GM10266 (cell line): Measurements from ENCODE around the gene GNAO1.

ENCODE experiments used
- DNase-seq: peaks from one replicate; pipeline ENCODE4 v3.0.0; 2012; ENCODE audit errors: extremely low spot score
- CTCF ChIP-seq: IDR thresholded peaks from 2 replicates; pipeline ENCODE4 v1.5.1; 2012; ENCODE audit warnings: mild to moderate bottlenecking, low read depth; ENCODE audit not compliant: control insufficient read depth, insufficient read depth; ENCODE audit errors: missing control alignments

Gene GNAO1

DNA sequence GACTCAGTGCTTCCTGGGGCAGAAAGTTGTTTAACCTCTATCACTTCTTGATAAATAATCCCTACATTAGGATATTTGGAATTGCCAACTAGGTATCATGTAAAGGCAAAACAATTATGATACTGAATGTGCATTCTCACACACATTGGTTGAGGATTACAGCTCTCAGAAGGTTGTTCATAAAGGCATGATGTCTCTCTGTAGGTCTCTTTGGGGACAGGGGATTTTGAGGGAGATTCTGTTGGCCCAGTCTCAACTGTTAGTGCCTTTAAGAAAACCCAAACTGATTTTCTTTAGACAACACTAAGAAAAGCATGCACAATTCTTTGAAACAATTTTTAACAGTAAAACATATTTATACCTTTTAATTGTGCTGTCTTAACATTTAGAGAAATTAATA, 56.5 kb downstream of the GNAO1 start:
- no peak for DNase-seq

DNA sequence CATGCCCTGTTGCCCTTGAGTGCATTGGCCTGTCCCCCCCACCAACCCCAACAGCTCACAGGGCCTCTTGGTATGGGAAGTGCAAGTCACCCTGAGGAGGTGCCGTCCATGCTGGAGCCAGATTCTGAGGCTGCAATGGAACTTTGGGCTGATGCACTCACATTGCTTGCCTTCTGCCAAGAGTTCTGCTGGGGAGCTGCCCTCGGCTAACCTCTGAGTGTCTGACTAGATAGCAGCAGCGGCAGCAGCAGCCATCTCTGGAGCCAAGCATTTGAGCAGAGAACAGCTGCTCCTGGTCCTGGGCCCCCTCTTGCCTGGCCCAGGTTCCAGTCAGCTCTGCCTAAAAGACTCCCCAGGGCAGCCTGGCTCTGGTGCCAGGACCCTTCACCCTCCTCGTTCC, 61.5 kb downstream of the GNAO1 start:
- TF ChIP-seq CTCF, result no peak

More for the DNA sequence above, 56.5 kb downstream of the GNAO1 start:
- TF ChIP-seq CTCF, result no peak

GRCh38 chr16:56255904-56256303, 64.6 kb downstream of the GNAO1 start:
- no peak for TF ChIP-seq CTCF
- no peak for DNase-seq

More for the DNA sequence above, 61.5 kb downstream of the GNAO1 start:
- no peak for DNase-seq

DNA sequence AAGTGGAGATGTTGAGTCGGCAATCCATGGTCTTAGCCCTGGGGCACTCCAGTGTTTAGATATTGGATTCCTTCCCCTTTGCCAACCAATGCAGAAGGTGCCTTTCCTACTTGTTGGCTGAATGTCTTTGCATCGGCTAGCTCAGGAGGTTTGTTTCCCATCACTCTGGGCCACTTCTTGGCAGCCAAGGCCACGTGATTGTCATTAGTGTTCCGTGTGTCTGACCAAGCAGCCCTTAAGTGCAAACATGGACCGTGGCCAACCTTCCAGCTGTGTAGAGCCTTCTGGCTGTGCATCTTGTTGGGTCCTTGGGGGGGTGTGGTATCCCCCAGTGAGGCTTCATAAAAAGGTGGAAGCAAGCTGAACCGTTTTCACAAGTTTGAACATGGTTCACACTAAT, 66.0 kb downstream of the GNAO1 start:
- no peak for TF ChIP-seq CTCF
- no peak for DNase-seq

DNA sequence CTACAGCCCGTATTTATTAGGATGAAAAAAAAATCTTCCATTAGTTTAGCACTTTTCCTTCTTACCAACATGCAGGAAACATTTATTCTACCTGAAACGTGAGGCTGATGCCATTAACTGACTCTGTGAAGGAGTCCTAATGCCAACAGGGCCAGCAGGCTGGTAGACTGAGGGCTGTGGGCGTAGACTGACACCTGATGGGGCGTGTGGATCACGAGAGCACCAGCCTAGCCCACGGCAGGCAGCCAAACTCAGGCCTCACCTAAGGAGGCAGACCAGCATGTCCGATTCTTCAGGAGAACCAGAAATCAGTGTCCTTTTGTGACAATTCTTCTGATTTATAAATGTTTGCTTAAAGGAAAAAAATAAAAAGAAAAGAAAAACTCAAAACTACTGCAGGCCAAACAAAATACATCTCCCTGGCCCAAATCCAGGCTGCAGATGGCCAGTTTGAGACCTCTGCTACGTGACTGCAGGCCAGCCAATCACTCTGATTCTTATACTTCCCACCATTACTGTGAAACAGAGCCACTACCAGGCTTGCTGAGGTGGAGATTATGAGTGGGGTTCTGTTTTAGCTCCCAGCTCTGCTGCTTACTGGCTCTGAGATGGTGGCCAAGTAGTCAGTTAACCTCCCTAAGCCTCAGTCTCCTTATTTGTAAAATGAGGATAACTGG, 66.5 kb downstream of the GNAO1 start:
- no peak for TF ChIP-seq CTCF
- DNase-seq, result no peak

- no peak for TF ChIP-seq CTCF
- DNase-seq, result no peak
These were observed 67.5 kb downstream of the GNAO1 start for GRCh38 chr16:56258508-56259424.

DNA sequence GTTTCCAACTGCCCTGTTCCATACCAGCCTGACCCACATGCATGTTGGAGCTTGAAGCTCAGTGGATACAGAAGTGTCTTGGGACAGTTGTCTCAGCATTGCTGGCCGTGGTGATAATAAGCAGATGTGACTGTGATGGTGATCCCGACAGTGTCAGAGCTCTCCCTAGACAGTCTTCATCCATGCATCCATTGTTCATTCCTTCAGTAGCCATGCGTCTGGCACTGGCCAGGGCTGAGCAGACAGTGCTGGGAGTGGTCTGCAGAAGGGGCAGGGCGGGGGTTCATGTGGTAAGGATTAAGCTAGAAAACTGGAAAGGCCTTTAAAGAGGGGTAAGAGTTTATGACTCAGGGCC, 68.1 kb downstream of the GNAO1 start:
- TF ChIP-seq CTCF, result no peak
- DNase-seq, result no peak
